K562 (cell line): ENCODE data around the gene SNCG. TPM values are rescaled to one million over a fixed set of nuclear protein-coding genes. Genes with fewer than 3 reads are reported as not detected.

Source experiments
- ATAC-seq: fragments of 200-7000 bp; cut with Tn5 transposase; 3 replicates; pipeline ENCODE4 v1.9.1; 2020; ENCODE audit warnings: moderate library complexity
- BruUV-seq: library from RNA; stranded (reverse); fragments of 400-500 nt; replicated peaks from 2 replicates; lab custom pipeline; 2021; lab: Mats Ljungman, UMichigan
- CTCF ChIA-PET: fragments of 300-600 bp; formaldehyde crosslinking; extraction: SDS; loops from one replicate; lab custom pipeline; 2021; ENCODE audit warnings: low intra/inter-chr PET ratio; lab: Yijun Ruan, JAX
- POLR2A ChIA-PET: fragments of 300-600, 350-650 bp; sonication (Branson Sonifier 250); formaldehyde crosslinking; extraction: SDS; loops from one replicate; lab custom pipeline; 2021; ENCODE audit warnings: antibody characterized with exemption, inconsistent platforms; lab: Yijun Ruan, JAX
- DNase-seq, 4 experiments: peaks; one replicate each; pipeline versions ENCODE4 v3.0.0 to v3.0.0-alpha.2; 2011 to 2018; ENCODE audit warnings: low spot score in 3 of 4, mixed read lengths in 3 of 4; ENCODE audit errors: extremely low read depth in 1 of 4
- FAIRE-seq: peaks from 2 replicates; lab custom pipeline; 2011; peaks lifted over from hg19 to GRCh38; lab: Jason Lieb, UNC
- H2AFZ ChIP-seq: 2 replicates; pipeline ENCODE4 v1.6.0; 2011; ENCODE audit warnings: low read depth, low read length, control low read depth, inconsistent platforms
- H3K27ac ChIP-seq: fragments of 200-600 bp; 3 replicates; pipeline ENCODE4 v1.8.0; 2011; ENCODE audit warnings: low read depth, mild to moderate bottlenecking, control low read depth, inconsistent platforms, low read length, moderate library complexity, mixed read lengths; ENCODE audit errors: extremely low read depth
- H3K27me3 ChIP-seq, 2 experiments: fragments of 300-600 bp in 1 of 2; 2 replicates in 1 of 2; 3 replicates in 1 of 2; pipeline versions ENCODE4 v1.6.0 to v1.8.0; 2011; ENCODE audit warnings: inconsistent platforms in 2 of 2, low read length in 2 of 2, mild to moderate bottlenecking in 1 of 2, mixed read lengths in 1 of 2, moderate library complexity in 1 of 2; ENCODE audit not compliant: control insufficient read depth in 2 of 2, insufficient read depth in 2 of 2
- H3K36me3 ChIP-seq: fragments of 300-600 bp; 3 replicates; pipeline ENCODE4 v1.8.0; 2011; ENCODE audit warnings: mild to moderate bottlenecking, low read length, inconsistent platforms; ENCODE audit not compliant: control insufficient read depth, insufficient read depth
- H3K4me1 ChIP-seq, 2 experiments: fragments of 200-600 bp in 1 of 2; replicated peaks in 1 of 2; 2 replicates in 1 of 2; 3 replicates in 1 of 2; pipeline versions ENCODE4 v1.5.1 to v1.8.0; 2011; ENCODE audit warnings: inconsistent platforms in 2 of 2, low read length in 2 of 2, mild to moderate bottlenecking in 1 of 2, mixed read lengths in 1 of 2, moderate library complexity in 1 of 2; ENCODE audit not compliant: control insufficient read depth in 2 of 2, insufficient read depth in 2 of 2
- H3K4me2 ChIP-seq: 2 replicates; pipeline ENCODE4 v1.6.1; 2011; ENCODE audit warnings: low read length, control low read depth, inconsistent platforms, mixed read lengths; ENCODE audit not compliant: insufficient read depth
- H3K4me3 ChIP-seq: fragments of 200-600 bp; sonication (generic), shearing (Covaris generic); 2 replicates; pipeline ENCODE4 v1.5.1; 2016; ENCODE audit warnings: control low read depth, inconsistent platforms
- H3K79me2 ChIP-seq: fragments of 200-600 bp; 3 replicates; pipeline ENCODE4 v1.8.0; 2011; ENCODE audit warnings: low read length, inconsistent platforms; ENCODE audit not compliant: control insufficient read depth, insufficient read depth
- H3K9ac ChIP-seq, 2 experiments: 2 replicates each; pipeline versions ENCODE4 v1.6.0 to v1.6.1; 2011; ENCODE audit warnings: low read depth in 2 of 2, low read length in 2 of 2, control low read depth in 1 of 2, inconsistent platforms in 1 of 2, mild to moderate bottlenecking in 1 of 2, mixed read lengths in 1 of 2; ENCODE audit not compliant: insufficient read depth in 1 of 2
- H3K9me1 ChIP-seq: one replicate; pipeline ENCODE4 v1.6.0; 2011; ENCODE audit warnings: inconsistent platforms, mild to moderate bottlenecking, low read length, moderate library complexity; ENCODE audit not compliant: control insufficient read depth, insufficient read depth
- H3K9me3 ChIP-seq: replicated peaks from 2 replicates; pipeline ENCODE4 v1.5.1; 2011; ENCODE audit warnings: low read depth, low read length, inconsistent platforms; ENCODE audit not compliant: control insufficient read depth, insufficient read depth
- H4K20me1 ChIP-seq: replicated peaks from 2 replicates; pipeline ENCODE4 v1.6.1; 2011; ENCODE audit warnings: low read length, inconsistent platforms, mixed read lengths; ENCODE audit not compliant: control insufficient read depth, insufficient read depth
- ARID2 ChIP-seq: fragments of 450-650 bp; IDR thresholded peaks from 2 replicates; pipeline ENCODE4 v1.6.1; 2017; ENCODE audit warnings: antibody characterized with exemption, mild to moderate bottlenecking
- CBX2 ChIP-seq: fragments of 200-600 bp; sonication (generic); IDR thresholded peaks from one replicate; pipeline ENCODE4 v1.6.1; 2012; ENCODE audit warnings: mild to moderate bottlenecking, low read length, inconsistent platforms; ENCODE audit not compliant: insufficient read depth, poor library complexity, severe bottlenecking
- CXXC5 ChIP-seq: fragments of 250-450 bp; sonication (Bioruptor Pico); IDR thresholded peaks from 2 replicates; pipeline ENCODE4 v1.8.0; 2022; ENCODE audit warnings: inconsistent platforms, mild to moderate bottlenecking, moderate library complexity
- GABPB1 ChIP-seq: sonication (generic); formaldehyde crosslinking; IDR thresholded peaks from 2 replicates; pipeline ENCODE4 v1.8.0; 2022; ENCODE audit warnings: mild to moderate bottlenecking, missing genetic modification reagents
- KHSRP ChIP-seq: fragments of 450-650 bp; IDR thresholded peaks from 2 replicates; pipeline ENCODE4 v1.6.1; 2017
- MYC ChIP-seq, 2 experiments: fragments of 250-450 bp in 1 of 2; sonication (Bioruptor Pico) in 1 of 2; IDR thresholded peaks; 2 replicates each; pipeline versions ENCODE4 v1.5.1 to v1.6.1; 2012 to 2021; ENCODE audit warnings: low read depth in 2 of 2, borderline replicate concordance in 1 of 2, improper control_type of control experiment in 1 of 2, low read length in 1 of 2, mild to moderate bottlenecking in 1 of 2, moderate library complexity in 1 of 2
- TEAD1 ChIP-seq, 2 experiments: fragments of 450-650 bp in 1 of 2; sonication (generic) in 1 of 2; formaldehyde crosslinking; IDR thresholded peaks; 2 replicates each; pipeline versions ENCODE4 v1.4.0 to v1.8.0; 2020 to 2022; ENCODE audit warnings: mild to moderate bottlenecking in 2 of 2, missing genetic modification reagents in 1 of 2
- TEAD2 ChIP-seq: fragments of 450-650 bp; IDR thresholded peaks from 2 replicates; pipeline ENCODE4 v1.6.1; 2016; ENCODE audit warnings: missing genetic modification characterization, control low read depth, missing compliant biosample characterization
- ZNF143 ChIP-seq: sonication (generic); formaldehyde crosslinking; IDR thresholded peaks from 2 replicates; pipeline ENCODE4 v1.9.0; 2022; ENCODE audit warnings: mild to moderate bottlenecking, missing genetic modification reagents
- ZNF644 ChIP-seq: fragments of 200-800 bp; sonication (Bioruptor generic); IDR thresholded peaks from 2 replicates; pipeline ENCODE4 v1.6.1; 2016; ENCODE audit warnings: low read depth, missing genetic modification characterization, missing compliant biosample characterization
- WGBS: fragments of 100-300 bp; shearing (Covaris generic); methylation state at CpG from one replicate; pipeline ENCODE4 v1.1.6; 2016; ENCODE audit warnings: low coverage, mixed read lengths; ENCODE audit not compliant: insufficient coverage; ENCODE audit errors: missing lambda C conversion rate; 5-methylcytosine and 5-hydroxymethylcytosine counted together
- in situ Hi-C: fragments of 300-500 bp; cut with MboI; formaldehyde crosslinking; loops from 4 replicates; pipeline ENCODE4 v1.15.0; 2018; ENCODE audit warnings: inconsistent platforms, mixed read lengths
- intact Hi-C: fragments of 100-400 bp; cut with micrococcal nuclease; formaldehyde crosslinking; loops from 2 replicates; pipeline ENCODE4 v1.14.2; 2022
- polyA plus RNA-seq, 8 experiments: library from polyadenylated mRNA; depleted of rRNA in 4 of 8; stranded (reverse) in 5 of 8; unstranded in 3 of 8; fragments of >200 nt; fragmentation: Nextera tagmentation in 2 of 8; fragmentation: Illumina TruSeq in 1 of 8; extraction: Ambion mirVana in 2 of 8; extraction: Trizol in 1 of 8; gene quantifications; 2 replicates each; pipeline versions ENCODE4 v1.2.1 to v1.2.3, GENCODE V29; 2011 to 2014; ENCODE audit warnings: inconsistent platforms in 1 of 8, missing spikeins in 1 of 8
- total RNA-seq, 7 experiments: library from RNA; depleted of rRNA in 6 of 7; stranded (reverse); fragments of >200 nt in 6 of 7; fragmentation: Illumina TruSeq in 2 of 7; extraction: Trizol in 2 of 7; gene quantifications; 2 replicates each; pipeline versions ENCODE4 v1.2.1 to v1.2.3, GENCODE V29; 2011 to 2021; ENCODE audit warnings: low replicate concordance in 1 of 7

SNCG gene
- total and polyA plus RNA-seq, 9 of the 15 experiments (the other 6 are each of a cell fraction or from before 2014, with no cell fraction given), result 9.8 to 146 (median 93.6) TPM

DNA sequence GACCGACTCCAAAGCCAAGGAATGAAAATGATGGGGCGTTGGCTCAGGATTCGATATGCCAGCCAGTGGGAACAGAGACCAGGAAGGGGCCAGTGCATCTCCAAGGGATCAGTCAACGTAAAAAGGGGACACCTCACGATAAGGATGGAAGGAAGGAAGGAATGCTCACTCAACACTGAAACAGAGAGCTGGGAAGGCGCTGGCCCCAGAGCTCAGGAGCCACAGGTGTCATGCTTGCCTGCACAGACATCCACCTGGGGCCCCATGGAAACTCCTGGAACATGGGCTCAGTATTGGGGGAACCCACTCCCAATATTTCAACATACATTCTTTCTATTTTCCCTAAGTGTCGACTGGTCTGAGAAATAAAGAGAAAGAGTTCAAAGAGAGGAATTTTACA lies 6.3 kb upstream of the SNCG start:
- CTCF ChIA-PET, result no interaction called here
- H3K79me2 ChIP-seq, result no peaks in the 10 kb centered on the region
- no peak overlapping the region for H3K4me3 ChIP-seq
- H3K27me3 ChIP-seq, result no peaks in the 10 kb centered on the region
- H4K20me1 ChIP-seq, result no peaks in the 10 kb centered on the region
- 78% methylated on average over 6 of the region's 7 CpGs for WGBS
- no peaks in the 10 kb centered on the region for H3K36me3 ChIP-seq
- no peak for FAIRE-seq
- no peak overlapping the region for H3K27ac ChIP-seq
- no peak overlapping the region for H2AFZ ChIP-seq
- no peak for TF ChIP-seq GABPB1 (CRISPR knock-in tag)
- no peak for TF ChIP-seq MYC (IDR thresholded peaks at IDR 0.05; ENCODE audit: low read depth, low read length)
- TF ChIP-seq MYC (CRISPR knock-in tag; IDR thresholded peaks at IDR 0.05; ENCODE audit: borderline replicate concordance, low read depth), result no peak
- no peak for TF ChIP-seq TEAD1 (CRISPR knock-in tag; IDR thresholded peaks at IDR 0.05)
- TF ChIP-seq CXXC5 (CRISPR knock-in tag), result no peak
- TF ChIP-seq ARID2, result no peak
- no peak for TF ChIP-seq ZNF143 (CRISPR knock-in tag)
- no peak for TF ChIP-seq TEAD2
- TF ChIP-seq ZNF644 (tag), result no peak
- no peak for TF ChIP-seq CBX2
- TF ChIP-seq KHSRP, result no peak
- no peaks in the 10 kb centered on the region for H3K9me1 ChIP-seq
- H3K9ac ChIP-seq, result no peak overlapping the region
- H3K4me1 ChIP-seq, result peaks cover 33% of the 10 kb centered on the region in 2 experiments
- no TSS peak for BruUV-seq
- in situ Hi-C loops, result no loop called here
- no peak for ATAC-seq
- 0 out of 2 replicates have a peak, but pooled peaks cover 3% of the 10 kb centered on the region for H3K9me3 ChIP-seq
- H3K4me2 ChIP-seq, result no peak overlapping the region
- POLR2A ChIA-PET, result no interaction called here
- intact Hi-C loops, result no loop called here
- no peak for DNase-seq
